ENCODE results near the gene PFDN4. TPM values are rescaled to one million over a fixed set of nuclear protein-coding genes. Genes with fewer than 3 reads are reported as not detected.
A peak's percentile ranks its signal among the peaks of the same experiment; 100 is the strongest.

Gene PFDN4
- polyA plus RNA-seq, 2 of the 4 experiments (the other 2 are of a cell fraction) = 140 to 146 TPM

GRCh38 chr20:54168961-54169862 lies 38.7 kb upstream of the PFDN4 start (continued):
- TF ChIP-seq RNF2 (IDR thresholded peaks at IDR 0.05; ENCODE audit: borderline replicate concordance, low read depth) = no peak
- TF ChIP-seq EHF (CRISPR knock-in tag; IDR thresholded peaks at IDR 0.05) = peak; percentile 58; the same call in 1 of the 2 replicates
- peak; percentile 93 for TF ChIP-seq RARB (CRISPR knock-in tag; IDR thresholded peaks at IDR 0.05)
- TF ChIP-seq ZSCAN20 (CRISPR knock-in tag; IDR thresholded peaks at IDR 0.05) = no peak
- 0 out of 2 replicates have a peak, but pooled peaks have one; percentile 4 for TF ChIP-seq POLR2A (IDR thresholded peaks at IDR 0.05; ENCODE audit: low read length)
- peak; percentile 70; the same call in 1 of the 2 replicates for TF ChIP-seq POLR2AphosphoS2 (conservative IDR thresholded peaks at IDR 0.05; ENCODE audit: low read length)
- TF ChIP-seq ESRRA (IDR thresholded peaks at IDR 0.05; ENCODE audit: borderline replicate concordance, low read length) = no peak
- TF ChIP-seq CBX2 (IDR thresholded peaks at IDR 0.05; ENCODE audit: borderline replicate concordance, low read depth) = no peak
- no peak for TF ChIP-seq KDM1A (IDR thresholded peaks at IDR 0.05; ENCODE audit: low read depth)
- no peak for TF ChIP-seq MAFK (IDR thresholded peaks at IDR 0.05; ENCODE audit: partially characterized antibody)
- TF ChIP-seq CHD4 (IDR thresholded peaks at IDR 0.05; ENCODE audit: borderline replicate concordance) = no peak
- peak; percentile 92; the same call in 1 of the 2 replicates for TF ChIP-seq TFCP2L1 (CRISPR knock-in tag; IDR thresholded peaks at IDR 0.05)
- TF ChIP-seq PBX3 (IDR thresholded peaks at IDR 0.05) = no peak; the same call in 1 of the 2 replicates
- no peak for TF ChIP-seq HEYL (CRISPR knock-in tag; IDR thresholded peaks at IDR 0.05)
- TF ChIP-seq MYC (IDR thresholded peaks at IDR 0.05; ENCODE audit: borderline replicate concordance, low read length) = no peak
- no peak for TF ChIP-seq RAD21 (conservative IDR thresholded peaks at IDR 0.05 in 1 of 2, IDR thresholded peaks at IDR 0.05 in 1 of 2)
- peak; percentile 39; the same call in 1 of the 2 replicates for TF ChIP-seq JUNB (IDR thresholded peaks at IDR 0.05)
- TF ChIP-seq BHLHE40 (IDR thresholded peaks at IDR 0.05; ENCODE audit: low read depth, low read length) = no peak
- TF ChIP-seq FOSB (CRISPR knock-in tag; IDR thresholded peaks at IDR 0.05) = peak; percentile 95
- peak; percentile 61; the same call in 1 of the 2 replicates for TF ChIP-seq HOXB5 (CRISPR knock-in tag; IDR thresholded peaks at IDR 0.05)
- peak; percentile 95 for TF ChIP-seq TP53 (CRISPR knock-in tag; IDR thresholded peaks at IDR 0.05)
- TF ChIP-seq FOSL2 (IDR thresholded peaks at IDR 0.05) = peak; percentile 8; the same call in 1 of the 2 replicates
- peak; percentile 84 for TF ChIP-seq FOSL2 (CRISPR knock-in tag; IDR thresholded peaks at IDR 0.05)
- no peak for TF ChIP-seq GATA3 (IDR thresholded peaks at IDR 0.05; ENCODE audit: borderline replicate concordance)
- peak; percentile 98 for TF ChIP-seq HOXA7 (CRISPR knock-in tag; IDR thresholded peaks at IDR 0.05)
- no peak for TF ChIP-seq MAZ (IDR thresholded peaks at IDR 0.05; ENCODE audit: borderline replicate concordance, low read depth, low read length)
- TF ChIP-seq, protein P1, sequence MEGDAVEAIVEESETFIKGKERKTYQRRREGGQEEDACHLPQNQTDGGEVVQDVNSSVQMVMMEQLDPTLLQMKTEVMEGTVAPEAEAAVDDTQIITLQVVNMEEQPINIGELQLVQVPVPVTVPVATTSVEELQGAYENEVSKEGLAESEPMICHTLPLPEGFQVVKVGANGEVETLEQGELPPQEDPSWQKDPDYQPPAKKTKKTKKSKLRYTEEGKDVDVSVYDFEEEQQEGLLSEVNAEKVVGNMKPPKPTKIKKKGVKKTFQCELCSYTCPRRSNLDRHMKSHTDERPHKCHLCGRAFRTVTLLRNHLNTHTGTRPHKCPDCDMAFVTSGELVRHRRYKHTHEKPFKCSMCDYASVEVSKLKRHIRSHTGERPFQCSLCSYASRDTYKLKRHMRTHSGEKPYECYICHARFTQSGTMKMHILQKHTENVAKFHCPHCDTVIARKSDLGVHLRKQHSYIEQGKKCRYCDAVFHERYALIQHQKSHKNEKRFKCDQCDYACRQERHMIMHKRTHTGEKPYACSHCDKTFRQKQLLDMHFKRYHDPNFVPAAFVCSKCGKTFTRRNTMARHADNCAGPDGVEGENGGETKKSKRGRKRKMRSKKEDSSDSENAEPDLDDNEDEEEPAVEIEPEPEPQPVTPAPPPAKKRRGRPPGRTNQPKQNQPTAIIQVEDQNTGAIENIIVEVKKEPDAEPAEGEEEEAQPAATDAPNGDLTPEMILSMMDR (IDR thresholded peaks at IDR 0.05) = no peak
- TF ChIP-seq RFX5 (IDR thresholded peaks at IDR 0.05) = no peak
- no peak for TF ChIP-seq SREBF2 (IDR thresholded peaks at IDR 0.05)

Data from A549 (cell line).